Measurements from ENCODE around the gene CLASRP. TPM values are rescaled to one million over a fixed set of nuclear protein-coding genes. Genes with fewer than 3 reads are reported as not detected.

Gene CLASRP
- total RNA-seq, 3 donors from 2014 or later (not counting 1 experiment from before 2014, with no cell fraction given) = 142 to 160 (median 146) TPM

DNA sequence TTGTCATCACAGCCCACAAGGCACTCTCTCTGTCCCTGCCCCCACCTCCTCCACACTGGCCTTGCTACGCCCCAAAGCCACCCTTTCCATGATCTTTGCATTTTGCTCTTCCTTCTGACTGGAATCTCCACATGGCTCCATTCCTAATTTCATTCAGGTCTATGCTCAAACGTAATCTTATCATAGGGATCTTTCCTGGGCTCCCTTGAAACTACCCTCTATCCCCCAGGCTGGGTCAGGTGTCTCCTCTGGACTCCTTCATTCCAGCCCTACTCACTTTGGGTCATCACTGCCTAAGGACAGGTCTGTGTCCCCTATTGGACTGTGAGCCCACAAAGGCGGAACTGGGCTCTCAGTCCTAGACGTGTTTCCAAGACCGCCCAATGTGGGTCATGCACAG is 43.3 kb downstream of the CLASRP start:
- intact Hi-C loops (cut with micrococcal nuclease) = no loop called here
- Mint-ChIP-seq H3K36me3 (peaks cover 9% of the 10 kb centered on the region), H3K9me3 (no peaks in the 10 kb centered on the region), H3K4me1 (peaks cover 47 to 55% of the 10 kb centered on the region in 2 donors), H3K4me3 (peak overlapping the region; percentile 74), H3K27me3 (ENCODE audit: low read depth in 2 of 2) (no peaks in the 10 kb centered on the region), H3K27ac (peak overlapping the region; percentile 29 to 96)
- Histone ChIP-seq H3K9me3 (ENCODE audit: control insufficient read depth, insufficient read depth, low read length) (no peaks in the 10 kb centered on the region), H3K4me1 (ENCODE audit: control insufficient read depth, insufficient read depth, low read length) (peaks cover 44% of the 10 kb centered on the region), H3K27me3 (ENCODE audit: control insufficient read depth, insufficient read depth, low read length) (no peaks in the 10 kb centered on the region), H3K27ac (ENCODE audit: low read length) (no peak overlapping the region), H3K4me3 (ENCODE audit: low read length) (no peak overlapping the region), H3K36me3 (ENCODE audit: control insufficient read depth, insufficient read depth, low read length) (peaks cover 13% of the 10 kb centered on the region)
- no peak for DNase-seq
- TF ChIP-seq, protein P1, sequence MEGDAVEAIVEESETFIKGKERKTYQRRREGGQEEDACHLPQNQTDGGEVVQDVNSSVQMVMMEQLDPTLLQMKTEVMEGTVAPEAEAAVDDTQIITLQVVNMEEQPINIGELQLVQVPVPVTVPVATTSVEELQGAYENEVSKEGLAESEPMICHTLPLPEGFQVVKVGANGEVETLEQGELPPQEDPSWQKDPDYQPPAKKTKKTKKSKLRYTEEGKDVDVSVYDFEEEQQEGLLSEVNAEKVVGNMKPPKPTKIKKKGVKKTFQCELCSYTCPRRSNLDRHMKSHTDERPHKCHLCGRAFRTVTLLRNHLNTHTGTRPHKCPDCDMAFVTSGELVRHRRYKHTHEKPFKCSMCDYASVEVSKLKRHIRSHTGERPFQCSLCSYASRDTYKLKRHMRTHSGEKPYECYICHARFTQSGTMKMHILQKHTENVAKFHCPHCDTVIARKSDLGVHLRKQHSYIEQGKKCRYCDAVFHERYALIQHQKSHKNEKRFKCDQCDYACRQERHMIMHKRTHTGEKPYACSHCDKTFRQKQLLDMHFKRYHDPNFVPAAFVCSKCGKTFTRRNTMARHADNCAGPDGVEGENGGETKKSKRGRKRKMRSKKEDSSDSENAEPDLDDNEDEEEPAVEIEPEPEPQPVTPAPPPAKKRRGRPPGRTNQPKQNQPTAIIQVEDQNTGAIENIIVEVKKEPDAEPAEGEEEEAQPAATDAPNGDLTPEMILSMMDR (IDR thresholded peaks at IDR 0.05) = no peak
- WGBS (ENCODE audit: insufficient coverage) = 99% methylated on average over 5 of the region's 5 CpGs
- no peak for ATAC-seq

DNA sequence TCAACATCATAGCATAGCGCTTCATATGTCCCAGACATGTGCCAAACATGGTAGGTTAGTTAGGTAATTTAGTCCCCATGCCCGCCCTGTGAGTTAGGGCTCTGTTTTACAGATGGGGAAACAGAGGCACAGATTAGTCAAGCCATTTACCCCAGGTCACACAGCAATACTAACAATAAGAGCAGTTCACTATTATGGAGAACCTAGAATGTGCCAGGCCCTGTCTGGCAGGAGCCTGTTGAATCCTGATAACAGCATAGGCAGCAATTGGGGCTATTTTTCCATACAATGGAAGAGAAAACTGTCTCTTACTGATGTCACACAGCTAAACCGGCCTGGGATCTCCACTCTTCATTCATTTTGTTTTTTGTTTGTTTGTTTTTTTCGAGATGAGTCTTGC is 47.6 kb downstream of the CLASRP start:
- Histone ChIP-seq H3K4me3 (ENCODE audit: low read length) (no peak overlapping the region), H3K4me1 (ENCODE audit: control insufficient read depth, insufficient read depth, low read length) (peaks cover 50% of the 10 kb centered on the region), H3K27ac (ENCODE audit: low read length) (peak overlapping the region; percentile 14), H3K9me3 (ENCODE audit: control insufficient read depth, insufficient read depth, low read length) (no peaks in the 10 kb centered on the region), H3K27me3 (ENCODE audit: control insufficient read depth, insufficient read depth, low read length) (no peaks in the 10 kb centered on the region), H3K36me3 (ENCODE audit: control insufficient read depth, insufficient read depth, low read length) (peaks cover 21% of the 10 kb centered on the region)
- WGBS (ENCODE audit: insufficient coverage) = 87% methylated on average over 2 of the region's 4 CpGs
- Mint-ChIP-seq H3K27me3 (ENCODE audit: low read depth in 2 of 2) (no peaks in the 10 kb centered on the region), H3K4me3 (peak overlapping the region; percentile 6), H3K4me1 (peaks cover 39 to 40% of the 10 kb centered on the region in 2 donors), H3K36me3 (peaks cover 9% of the 10 kb centered on the region), H3K9me3 (no peaks in the 10 kb centered on the region), H3K27ac (peak overlapping the region; percentile 90 to 92)
- DNase-seq (no peak), ATAC-seq (no peak)
- TF ChIP-seq, protein P1 (IDR thresholded peaks at IDR 0.05) = no peak
- intact Hi-C loops (cut with micrococcal nuclease) = no loop called here

DNA sequence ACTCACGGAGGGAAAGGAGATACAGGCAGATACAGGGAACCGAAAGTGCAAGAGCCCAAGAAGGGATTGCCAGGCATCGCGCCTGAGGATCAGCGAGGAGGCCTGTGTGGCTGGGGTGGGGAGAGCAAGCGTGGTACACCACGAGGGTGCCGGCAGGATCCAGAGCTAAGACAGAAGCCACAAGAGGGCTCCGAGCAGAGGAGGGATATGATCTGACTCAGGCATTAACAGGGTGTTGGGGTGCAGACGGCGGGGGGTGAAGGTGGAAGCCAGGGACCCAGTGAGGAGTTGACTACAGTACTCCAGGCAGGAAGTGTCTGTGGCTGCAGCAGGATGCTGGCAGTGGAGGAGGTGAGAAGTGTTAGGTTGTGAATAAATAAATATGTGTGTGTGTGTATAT is 48.7 kb downstream of the CLASRP start:
- peak; percentile 72 to 89 for DNase-seq
- H3K9me3 Mint-ChIP-seq = no peaks in the 10 kb centered on the region
- H3K4me3 ChIP-seq (ENCODE audit: low read length) = no peak overlapping the region
- peak overlapping the region; percentile 84 for H3K4me3 Mint-ChIP-seq
- H3K27me3 ChIP-seq (ENCODE audit: control insufficient read depth, insufficient read depth, low read length) = no peaks in the 10 kb centered on the region
- intact Hi-C loops (cut with micrococcal nuclease) = no loop called here
- peak; percentile 74 to 87 (median 74) for ATAC-seq
- peaks cover 60% of the 10 kb centered on the region for H3K4me1 ChIP-seq (ENCODE audit: control insufficient read depth, insufficient read depth, low read length)
- no peaks in the 10 kb centered on the region for H3K36me3 Mint-ChIP-seq
- no peaks in the 10 kb centered on the region for H3K27me3 Mint-ChIP-seq (ENCODE audit: low read depth in 2 of 2)
- H3K4me1 Mint-ChIP-seq = peaks cover 40 to 41% of the 10 kb centered on the region in 2 donors
- no peaks in the 10 kb centered on the region for H3K9me3 ChIP-seq (ENCODE audit: control insufficient read depth, insufficient read depth, low read length)
- TF ChIP-seq, protein P1 (IDR thresholded peaks at IDR 0.05) = no peak
- WGBS (ENCODE audit: insufficient coverage) = 6% methylated on average over 11 of the region's 11 CpGs
- H3K27ac Mint-ChIP-seq = peak overlapping the region; percentile 90 to 92
- H3K27ac ChIP-seq (ENCODE audit: low read length) = peak overlapping the region; percentile 75
- peaks cover 11% of the 10 kb centered on the region for H3K36me3 ChIP-seq (ENCODE audit: control insufficient read depth, insufficient read depth, low read length)

DNA sequence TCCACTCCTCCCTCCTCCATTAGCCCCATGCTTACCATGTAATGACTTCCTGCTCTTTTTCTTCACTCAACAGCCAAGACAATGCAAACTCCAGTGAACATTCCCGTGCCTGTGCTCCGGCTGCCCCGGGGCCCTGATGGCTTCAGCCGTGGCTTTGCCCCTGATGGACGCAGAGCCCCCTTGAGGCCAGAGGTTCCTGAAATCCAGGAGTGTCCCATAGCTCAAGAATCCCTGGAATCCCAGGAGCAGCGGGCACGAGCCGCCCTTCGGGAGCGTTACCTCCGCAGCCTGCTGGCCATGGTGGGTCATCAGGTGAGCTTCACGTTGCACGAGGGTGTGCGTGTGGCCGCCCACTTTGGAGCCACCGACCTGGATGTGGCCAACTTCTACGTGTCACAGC is 51.2 kb downstream of the CLASRP start:
- peaks cover 65 to 66% of the 10 kb centered on the region in 2 donors for H3K4me1 Mint-ChIP-seq
- no peak overlapping the region for H3K27ac ChIP-seq (ENCODE audit: low read length)
- H3K9me3 Mint-ChIP-seq = no peaks in the 10 kb centered on the region
- intact Hi-C loops (cut with micrococcal nuclease) = no loop called here
- no peaks in the 10 kb centered on the region for H3K36me3 Mint-ChIP-seq
- TF ChIP-seq, protein P1 (IDR thresholded peaks at IDR 0.05) = no peak
- H3K27ac Mint-ChIP-seq = no peak overlapping the region
- H3K4me3 ChIP-seq (ENCODE audit: low read length) = no peak overlapping the region
- peaks cover 10% of the 10 kb centered on the region for H3K36me3 ChIP-seq (ENCODE audit: control insufficient read depth, insufficient read depth, low read length)
- ATAC-seq (no peak), DNase-seq (no peak)
- H3K27me3 Mint-ChIP-seq (ENCODE audit: low read depth in 2 of 2) = no peaks in the 10 kb centered on the region
- WGBS (ENCODE audit: insufficient coverage) = 96% methylated on average over 17 of the region's 17 CpGs
- H3K27me3 ChIP-seq (ENCODE audit: control insufficient read depth, insufficient read depth, low read length) = no peaks in the 10 kb centered on the region
- no peaks in the 10 kb centered on the region for H3K9me3 ChIP-seq (ENCODE audit: control insufficient read depth, insufficient read depth, low read length)
- peaks cover 80% of the 10 kb centered on the region for H3K4me1 ChIP-seq (ENCODE audit: control insufficient read depth, insufficient read depth, low read length)
- peak overlapping the region; percentile 13 for H3K4me3 Mint-ChIP-seq
